Activated T-cell treated with anti-CD3 and anti-CD28 coated beads for 24 hours (primary cell): Measurements from ENCODE around the gene ABL2.
"Not testable (repeated sequence)": the region's sequence is repeated elsewhere in the genome, so short reads cannot be mapped to it uniquely, and the experiment has no call there.

ENCODE experiments used
- DNase-seq: peaks from one replicate; pipeline ENCODE4 v3.0.0-alpha.2; 2020; ENCODE audit warnings: low read depth

Gene ABL2

GRCh38 chr1:179213317-179213716 is 16.2 kb downstream of the ABL2 start:
- DNase-seq: not testable (repeated sequence)

- DNase-seq: no peak
Observed at GRCh38 chr1:179208681-179209477, 20.6 kb downstream of the ABL2 start.

GRCh38 chr1:179206812-179207211 is 22.7 kb downstream of the ABL2 start:
- no peak for DNase-seq

- no peak for DNase-seq
Observed at GRCh38 chr1:179205284-179205683, 24.2 kb downstream of the ABL2 start.

GRCh38 chr1:179202161-179202560 is 27.3 kb downstream of the ABL2 start:
- no peak for DNase-seq

GRCh38 chr1:179200586-179200985 is 28.9 kb downstream of the ABL2 start:
- no peak for DNase-seq

- DNase-seq: no peak
Observed at GRCh38 chr1:179197690-179198297, 31.7 kb downstream of the ABL2 start.

GRCh38 chr1:179195857-179196256 is 33.6 kb downstream of the ABL2 start:
- DNase-seq: not testable (repeated sequence)

GRCh38 chr1:179195376-179195775 is 34.1 kb downstream of the ABL2 start:
- no peak for DNase-seq

- no peak for DNase-seq
Observed at GRCh38 chr1:179194068-179194537, 35.4 kb downstream of the ABL2 start.

GRCh38 chr1:179190861-179191260 is 38.6 kb downstream of the ABL2 start:
- no peak for DNase-seq

GRCh38 chr1:179187735-179188471 is 41.6 kb downstream of the ABL2 start:
- no peak for DNase-seq

GRCh38 chr1:179187043-179187442 is 42.4 kb downstream of the ABL2 start:
- no peak for DNase-seq

GRCh38 chr1:179184403-179184802 is 45.1 kb downstream of the ABL2 start:
- DNase-seq: no peak

- DNase-seq: no peak
Observed at GRCh38 chr1:179183857-179184256, 45.6 kb downstream of the ABL2 start.

- no peak for DNase-seq
Observed at GRCh38 chr1:179178950-179179349, 50.5 kb downstream of the ABL2 start.

- DNase-seq: no peak
Observed at GRCh38 chr1:179178183-179178582, 51.3 kb downstream of the ABL2 start.

- DNase-seq: no peak
Observed at GRCh38 chr1:179177615-179178014, 51.9 kb downstream of the ABL2 start.

GRCh38 chr1:179177182-179177581 is 52.3 kb downstream of the ABL2 start:
- no peak for DNase-seq

GRCh38 chr1:179175011-179175841 is 54.3 kb downstream of the ABL2 start:
- no peak for DNase-seq

GRCh38 chr1:179170468-179170770 is 59.1 kb downstream of the ABL2 start:
- DNase-seq: not testable (repeated sequence)
